Hair follicle dermal papilla cell (primary cell): Measurements from ENCODE around the gene RHEX. TPM values are rescaled to one million over a fixed set of nuclear protein-coding genes. Genes with fewer than 3 reads are reported as not detected.

Experiments
- small RNA-seq: library from RNA; depleted of rRNA; stranded (forward); fragments of <200 nt; gene quantifications from one replicate; pipeline ENCODE3, GENCODE V24; 2012
- total RNA-seq: library from RNA; depleted of rRNA; stranded (reverse); fragments of >200 nt; gene quantifications from 2 replicates; pipeline ENCODE4 v1.2.3, GENCODE V29; 2012

RHEX gene
- total RNA-seq, result not detected in 2 replicates

GRCh38 chr1:206052919-206053610 lies at the start of gene RHEX:
Gene RHEX (plus strand): TSS chr1:206053173. CDS start chr1:206097829, 44,656 bp downstream.

GRCh38 chr1:206023695-206024094 lies 29.3 kb upstream of the RHEX start, which contains the start of gene CTSE:
Gene CTSE (minus strand): TSS chr1:206023895. CDS start chr1:206023791, 104 bp downstream.

GRCh38 chr1:206117151-206117948 lies 64.4 kb downstream of the RHEX start, which contains the start of gene AVPR1B:
Gene AVPR1B (minus strand): TSS chr1:206117388. CDS start chr1:206116890, 498 bp downstream.

Small RNA genes lying within 50 kb of the gene (small RNA-seq; reads per million reads assigned to genes)
- not detected for gene RF00271

Other genes with a start within 250 kb of the RHEX start
- gene SLC41A1, start 240.0 kb upstream of the RHEX start, total RNA-seq, result 24.0 and 25.3 TPM in 2 replicates
- gene PM20D1, start 203.0 kb upstream of the RHEX start, total RNA-seq, result not detected in 2 replicates
- 0.12 TPM in 1 of 2 replicates, not detected in the other for gene SLC26A9, start 109.7 kb upstream of the RHEX start, total RNA-seq
- 13.1 and 13.8 TPM in 2 replicates for gene RAB7B, start 49.8 kb upstream of the RHEX start, total RNA-seq
- not detected in 2 replicates for gene CTSE, start 29.3 kb upstream of the RHEX start, total RNA-seq
- gene AVPR1B, start 64.2 kb downstream of the RHEX start, total RNA-seq, result not detected in 2 replicates
- 2.3 TPM in 2 replicates for gene FAM72A, start 149.7 kb downstream of the RHEX start, total RNA-seq
- gene SRGAP2, start 150.4 kb downstream of the RHEX start, total RNA-seq, result 96.5 and 100 TPM in 2 replicates